ENCODE measurements around the gene CHRND.
A peak's percentile ranks its signal among the peaks of the same experiment; 100 is the strongest.

CHRND gene

DNA sequence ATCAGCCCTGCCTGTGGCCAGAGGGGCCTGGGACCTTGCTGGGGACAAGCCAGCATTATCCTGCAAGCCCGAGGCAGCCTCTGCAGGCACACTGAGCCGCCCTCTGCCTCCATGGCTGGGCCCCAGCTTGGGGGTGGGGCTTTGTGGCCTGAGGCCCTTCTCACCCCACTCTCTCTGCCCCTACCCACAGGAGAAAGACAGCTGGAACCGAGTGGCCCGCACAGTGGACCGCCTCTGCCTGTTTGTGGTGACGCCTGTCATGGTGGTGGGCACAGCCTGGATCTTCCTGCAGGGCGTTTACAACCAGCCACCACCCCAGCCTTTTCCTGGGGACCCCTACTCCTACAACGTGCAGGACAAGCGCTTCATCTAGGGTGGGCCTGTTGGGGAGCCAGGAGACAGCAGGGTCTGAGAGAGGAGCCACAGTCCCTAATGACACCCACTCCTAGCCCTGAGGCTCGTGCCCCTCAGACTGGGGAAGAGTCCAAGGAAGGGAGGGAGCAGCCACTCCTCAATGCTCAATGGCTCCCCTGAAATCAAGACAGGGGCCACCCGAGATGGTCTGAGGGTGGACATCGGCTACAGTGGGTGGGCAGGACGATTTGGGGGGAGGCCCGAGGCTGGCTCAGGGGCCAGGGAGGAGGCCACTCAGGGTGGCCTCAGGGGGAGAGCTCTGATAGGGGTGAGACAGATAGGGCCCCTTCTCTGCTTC is 9.1 kb downstream of the CHRND start:
- TF ChIP-seq, protein P1, sequence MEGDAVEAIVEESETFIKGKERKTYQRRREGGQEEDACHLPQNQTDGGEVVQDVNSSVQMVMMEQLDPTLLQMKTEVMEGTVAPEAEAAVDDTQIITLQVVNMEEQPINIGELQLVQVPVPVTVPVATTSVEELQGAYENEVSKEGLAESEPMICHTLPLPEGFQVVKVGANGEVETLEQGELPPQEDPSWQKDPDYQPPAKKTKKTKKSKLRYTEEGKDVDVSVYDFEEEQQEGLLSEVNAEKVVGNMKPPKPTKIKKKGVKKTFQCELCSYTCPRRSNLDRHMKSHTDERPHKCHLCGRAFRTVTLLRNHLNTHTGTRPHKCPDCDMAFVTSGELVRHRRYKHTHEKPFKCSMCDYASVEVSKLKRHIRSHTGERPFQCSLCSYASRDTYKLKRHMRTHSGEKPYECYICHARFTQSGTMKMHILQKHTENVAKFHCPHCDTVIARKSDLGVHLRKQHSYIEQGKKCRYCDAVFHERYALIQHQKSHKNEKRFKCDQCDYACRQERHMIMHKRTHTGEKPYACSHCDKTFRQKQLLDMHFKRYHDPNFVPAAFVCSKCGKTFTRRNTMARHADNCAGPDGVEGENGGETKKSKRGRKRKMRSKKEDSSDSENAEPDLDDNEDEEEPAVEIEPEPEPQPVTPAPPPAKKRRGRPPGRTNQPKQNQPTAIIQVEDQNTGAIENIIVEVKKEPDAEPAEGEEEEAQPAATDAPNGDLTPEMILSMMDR (IDR thresholded peaks at IDR 0.05): no peak

DNA sequence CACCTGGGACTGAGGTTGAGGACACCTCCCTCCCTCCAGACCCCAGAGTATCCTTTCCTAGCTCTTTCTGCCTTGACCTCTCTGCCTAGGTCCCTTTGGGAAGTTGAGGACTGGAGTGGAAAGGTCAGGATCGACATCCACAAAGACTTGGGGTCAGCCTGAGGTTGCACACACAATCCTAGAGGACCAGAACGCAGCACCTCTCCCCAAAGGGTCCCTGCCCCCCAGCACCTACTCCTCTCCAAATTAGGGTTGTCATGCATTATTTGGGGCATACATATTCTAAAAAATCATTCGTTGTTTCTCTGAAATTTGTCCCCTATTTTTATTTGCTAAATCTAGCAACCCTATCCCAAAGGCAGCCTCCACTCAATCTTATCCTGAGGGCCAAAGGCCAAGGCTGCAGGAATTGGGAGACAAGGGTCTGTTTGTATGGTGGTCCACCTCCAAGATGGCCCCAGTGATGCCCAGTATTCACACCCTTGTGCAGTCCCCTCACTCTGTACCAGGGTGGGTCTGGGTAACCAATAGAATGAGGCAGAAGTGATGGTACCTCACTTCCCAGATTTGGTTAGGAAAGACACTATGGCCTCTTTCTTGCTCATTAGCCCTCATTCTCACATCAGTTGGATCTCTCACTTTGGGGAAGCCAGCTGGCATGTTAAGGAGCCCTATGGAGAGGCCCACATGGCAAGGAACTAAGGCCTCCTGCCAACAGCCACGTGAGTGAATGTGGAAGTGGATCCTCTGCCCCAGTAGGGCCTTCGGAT is 10.0 kb downstream of the CHRND start:
- TF ChIP-seq, protein P1 (IDR thresholded peaks at IDR 0.05): no peak

DNA sequence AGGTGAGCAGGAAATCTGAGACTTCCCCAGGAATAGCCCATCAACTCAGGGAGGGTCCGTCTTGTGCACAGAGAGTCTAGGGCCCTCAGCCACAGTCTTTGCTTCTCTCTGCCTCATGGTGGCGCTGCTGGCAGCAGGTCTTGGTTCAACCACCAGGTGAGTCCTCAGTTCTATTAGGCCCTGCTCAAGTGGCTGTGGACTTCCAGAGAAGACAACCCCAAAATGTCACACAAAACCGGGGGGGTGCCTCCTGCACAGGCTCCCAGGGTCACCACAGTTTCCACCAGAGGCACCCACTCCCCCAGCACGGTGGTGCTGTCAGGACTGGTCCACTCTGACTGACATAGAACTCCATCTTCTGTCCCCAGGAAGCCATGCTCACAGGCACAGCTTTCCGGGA is 11.1 kb downstream of the CHRND start:
- TF ChIP-seq, protein P1 (IDR thresholded peaks at IDR 0.05): peak; percentile 19; the same call in 1 of the 2 replicates

DNA sequence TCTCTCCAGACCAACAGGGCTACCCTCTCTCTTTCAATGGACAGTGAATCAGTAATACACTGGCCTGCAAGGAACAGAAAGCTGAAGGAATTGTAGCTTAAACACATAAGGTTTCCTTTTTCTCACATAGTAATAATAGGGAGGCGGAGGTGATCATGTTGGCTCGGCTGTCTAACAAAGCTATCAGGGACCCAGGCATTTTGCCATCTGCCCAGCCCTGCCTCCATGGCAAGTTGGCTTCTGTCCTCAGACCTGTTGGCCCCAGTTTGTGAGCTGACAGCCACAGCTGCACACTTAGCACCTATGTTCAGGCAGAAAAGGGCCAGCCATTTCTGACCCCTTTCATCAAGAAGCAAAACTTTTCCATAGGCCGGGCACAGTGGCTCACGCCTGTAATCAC is 11.5 kb downstream of the CHRND start:
- TF ChIP-seq, protein P1 (IDR thresholded peaks at IDR 0.05): no peak

DNA sequence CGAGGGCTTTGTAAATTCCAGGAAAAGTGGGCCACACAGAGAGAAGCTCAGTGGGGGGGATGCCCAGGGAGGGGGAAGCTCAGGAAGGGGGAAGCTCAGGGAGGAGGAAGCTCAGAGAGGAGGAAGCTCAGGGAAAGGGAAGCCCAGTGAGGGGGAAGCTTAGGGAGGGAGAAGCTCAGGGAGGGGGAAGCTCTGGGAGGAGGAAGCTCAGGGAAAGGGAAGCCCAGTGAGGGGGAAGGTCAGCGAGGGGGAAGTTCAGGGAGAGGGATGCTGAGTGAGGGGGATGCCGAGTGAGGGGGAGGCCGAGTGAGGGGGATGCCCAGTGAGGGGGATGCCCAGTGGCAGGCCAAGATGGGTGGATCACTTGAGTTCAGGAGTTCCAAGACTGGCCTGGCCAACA is 12.7 kb downstream of the CHRND start:
- TF ChIP-seq, protein P1 (IDR thresholded peaks at IDR 0.05): no peak

DNA sequence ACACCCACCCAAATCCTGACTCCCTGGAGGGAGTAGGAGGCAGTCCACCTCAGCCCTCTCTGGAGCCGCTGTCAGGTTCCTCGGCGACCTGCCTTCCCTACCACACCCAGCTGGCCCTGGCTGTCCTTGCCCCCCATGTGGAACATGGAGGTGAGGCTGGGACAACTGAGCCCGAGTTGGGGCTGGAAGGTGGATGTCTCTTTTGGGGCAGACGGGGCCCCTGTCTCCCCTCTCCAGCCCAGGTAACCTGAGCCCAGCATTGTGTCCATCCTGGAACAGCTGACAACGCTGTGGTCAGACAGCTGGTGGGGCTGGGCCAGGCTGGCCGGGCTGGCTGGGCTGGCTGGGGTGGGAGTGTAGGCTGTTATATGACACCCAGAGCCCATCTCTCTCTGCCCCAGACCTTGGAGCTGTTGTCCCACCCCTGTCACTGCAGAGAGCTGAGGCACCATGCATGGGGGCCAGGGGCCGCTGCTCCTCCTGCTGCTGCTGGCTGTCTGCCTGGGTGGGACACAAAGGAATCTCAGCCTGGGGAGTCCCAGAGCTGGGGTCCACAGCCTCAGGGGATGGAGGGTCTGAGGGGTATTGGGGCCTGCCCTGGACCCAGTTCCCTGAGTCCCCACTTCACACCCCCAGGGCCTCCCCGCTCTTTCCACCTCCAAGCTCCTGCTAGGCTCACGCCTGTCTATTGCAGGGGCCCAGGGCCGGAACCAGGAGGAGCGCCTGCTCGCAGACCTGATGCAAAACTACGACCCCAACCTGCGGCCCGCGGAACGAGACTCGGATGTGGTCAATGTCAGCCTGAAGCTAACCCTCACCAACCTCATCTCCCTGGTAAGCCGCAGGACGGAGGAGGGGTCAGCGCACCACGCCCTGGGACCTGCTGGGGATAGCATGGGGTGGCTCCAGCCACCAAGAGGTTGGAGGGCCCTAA is 13.6 kb downstream of the CHRND start, which contains the start of gene CHRNG:
Gene CHRNG (plus strand): TSS at position 395 of the 934 bp plus-strand sequence. CDS start 56 bp downstream, at position 451.
- TF ChIP-seq, protein P1 (IDR thresholded peaks at IDR 0.05): no peak

DNA sequence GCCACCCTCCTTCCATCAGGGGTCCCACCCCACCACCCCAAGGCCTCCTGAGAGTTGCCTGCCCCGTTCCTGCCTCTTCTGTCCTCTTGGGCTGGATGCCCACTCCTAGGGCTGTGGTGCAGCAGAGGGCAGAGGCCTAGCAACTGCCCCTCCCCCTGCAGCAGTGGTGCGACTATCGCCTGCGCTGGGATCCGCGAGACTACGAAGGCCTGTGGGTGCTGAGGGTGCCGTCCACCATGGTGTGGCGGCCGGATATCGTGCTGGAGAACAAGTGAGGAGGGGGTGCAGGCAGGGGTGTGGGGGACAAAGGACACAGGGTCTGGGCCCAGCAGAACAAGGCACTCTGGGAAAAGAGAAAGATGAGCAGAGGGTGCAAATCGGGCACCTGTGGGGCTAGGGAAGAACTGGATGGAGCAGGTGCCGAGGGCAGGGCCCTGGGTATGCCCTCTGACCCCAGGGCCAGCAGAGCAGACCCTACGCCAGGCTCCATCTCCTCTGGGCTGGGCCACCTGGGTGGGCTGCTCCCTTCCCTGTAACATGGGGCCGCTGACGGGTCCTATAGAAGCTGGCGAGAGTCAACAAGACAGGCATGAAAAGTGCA is 14.6 kb downstream of the CHRND start:
- TF ChIP-seq, protein P1 (IDR thresholded peaks at IDR 0.05): no peak

All from LNCAP (cell line).